Natural killer cell (primary cell): ENCODE data around the gene TEAD1. TPM values are rescaled to one million over a fixed set of nuclear protein-coding genes. Genes with fewer than 3 reads are reported as not detected.

Source experiments
- ATAC-seq, 3 donors: fragments of 150-1000 bp in 2 of 3; fragments of 200-7000 bp in 1 of 3; cut with Tn5 transposase; 1 replicate in 1 of 3; 2 replicates in 2 of 3; pipeline ENCODE4 v1.10.0; 2021; ENCODE audit warnings: mild to moderate bottlenecking in 2 of 3, moderate library complexity in 2 of 3
- DNase-seq, 2 donors: peaks; one replicate each; pipeline versions ENCODE4 v3.0.0 to v3.0.0-alpha.2; 2013 to 2021; ENCODE audit warnings: mixed read lengths in 1 of 2
- H3K27ac ChIP-seq: one replicate; pipeline ENCODE4 v1.5.1; 2013; ENCODE audit warnings: mild to moderate bottlenecking, low read length
- H3K27me3 ChIP-seq: one replicate; pipeline ENCODE4 v1.6.1; 2013; ENCODE audit warnings: low read length; ENCODE audit not compliant: control insufficient read depth, insufficient read depth
- H3K36me3 ChIP-seq: one replicate; pipeline ENCODE4 v1.6.1; 2013; ENCODE audit warnings: low read length; ENCODE audit not compliant: control insufficient read depth, insufficient read depth
- H3K4me1 ChIP-seq: one replicate; pipeline ENCODE4 v1.6.1; 2013; ENCODE audit warnings: low read length; ENCODE audit not compliant: control insufficient read depth, insufficient read depth
- H3K4me3 ChIP-seq: one replicate; pipeline ENCODE4 v1.5.1; 2013; ENCODE audit warnings: low read length
- H3K9me3 ChIP-seq: one replicate; pipeline ENCODE4 v1.6.1; 2013; ENCODE audit warnings: low read length; ENCODE audit not compliant: control insufficient read depth, insufficient read depth
- H3K27ac Mint-ChIP-seq, 2 donors: one replicate each; pipeline ENCODE4 v1.8.0; 2022; ENCODE audit warnings: mild to moderate bottlenecking in 2 of 2, mixed read lengths in 2 of 2, moderate library complexity in 1 of 2
- H3K27me3 Mint-ChIP-seq, 2 donors: one replicate each; pipeline ENCODE4 v1.8.0; 2022; ENCODE audit warnings: low read depth in 2 of 2, mixed read lengths in 2 of 2
- H3K36me3 Mint-ChIP-seq: one replicate; pipeline ENCODE4 v1.8.0; 2022; ENCODE audit warnings: mixed read lengths
- H3K4me1 Mint-ChIP-seq, 2 donors: one replicate each; pipeline ENCODE4 v1.8.0; 2022; ENCODE audit warnings: mixed read lengths in 2 of 2
- H3K4me3 Mint-ChIP-seq: one replicate; pipeline ENCODE4 v1.8.0; 2022; ENCODE audit warnings: mild to moderate bottlenecking, moderate library complexity, mixed read lengths
- H3K9me3 Mint-ChIP-seq, 2 donors: one replicate each; pipeline ENCODE4 v1.8.0; 2022; ENCODE audit warnings: mixed read lengths in 2 of 2
- WGBS: methylation state at CpG from one replicate; pipeline ENCODE4 v1.1.7; 2013; ENCODE audit warnings: missing lambda C conversion rate; ENCODE audit not compliant: insufficient coverage; 5-methylcytosine and 5-hydroxymethylcytosine counted together
- intact Hi-C: fragments of 100-400 bp; cut with micrococcal nuclease; formaldehyde crosslinking; loops from one replicate; pipeline ENCODE4 v1.14.2; 2022
- total RNA-seq, 4 donors: library from RNA; stranded (reverse); fragments of 120-200 nt in 1 of 4; gene quantifications; one replicate each; pipeline versions ENCODE4 v1.2.3 to v1.2.4, GENCODE V29; 2013 to 2022
- TF ChIP-seq, protein P1 (sequence below): fragments of 200-600 bp; IDR thresholded peaks from one replicate; pipeline ENCODE4 v1.8.0; 2022; ENCODE audit warnings: antibody characterized with exemption

The TEAD1 gene
- total RNA-seq, 3 donors from 2014 or later (not counting 1 experiment from before 2014, with no cell fraction given): not detected

DNA sequence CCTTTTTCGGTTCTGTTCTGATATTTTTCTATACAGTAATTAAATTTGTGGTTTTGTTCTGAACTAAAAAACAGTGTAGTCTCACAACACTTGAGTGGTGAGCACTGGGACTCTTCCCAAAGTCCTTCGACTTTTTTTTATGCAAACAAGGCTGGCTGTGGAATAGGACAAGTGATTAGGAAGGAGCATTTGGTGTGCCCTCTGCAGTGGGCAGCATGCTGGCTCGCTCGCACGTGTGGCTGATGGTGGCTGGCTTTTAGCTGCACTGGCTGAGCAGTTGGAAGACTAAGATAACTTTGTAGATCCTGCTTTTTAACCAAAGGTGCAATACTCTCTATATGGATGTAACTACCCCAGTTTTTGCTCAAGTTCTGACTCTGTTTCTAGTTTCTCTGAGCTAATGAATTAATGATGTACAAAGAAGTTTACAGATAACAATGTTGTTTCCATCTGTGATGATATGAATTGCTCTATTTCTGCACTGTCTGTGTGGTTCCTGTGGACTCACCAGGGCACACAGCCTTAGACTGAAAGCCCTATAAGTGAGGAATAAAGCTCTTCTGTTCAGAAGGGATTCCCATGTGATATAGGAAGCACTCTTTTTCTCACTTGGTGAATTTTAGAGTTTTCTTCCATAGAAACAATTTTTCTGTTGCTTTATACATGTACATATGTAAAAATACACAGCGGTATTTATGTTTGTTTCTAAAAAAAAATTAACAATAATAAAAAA is 191.8 kb downstream of the TEAD1 start:
- peaks cover 5 to 6% of the 10 kb centered on the region in 2 donors for H3K4me1 Mint-ChIP-seq
- no peaks in the 10 kb centered on the region for H3K36me3 Mint-ChIP-seq
- intact Hi-C loops: no loop called here
- Histone ChIP-seq H3K9me3 (no peaks in the 10 kb centered on the region), H3K36me3 (no peaks in the 10 kb centered on the region), H3K4me3 (no peak overlapping the region), H3K4me1 (no peaks in the 10 kb centered on the region), H3K27me3 (peaks cover 5% of the 10 kb centered on the region), H3K27ac (no peak overlapping the region)
- WGBS: 70% methylated on average over 5 of the region's 6 CpGs
- peaks cover 32 to 61% of the 10 kb centered on the region in 2 donors for H3K27me3 Mint-ChIP-seq
- H3K4me3 Mint-ChIP-seq: no peak overlapping the region
- H3K9me3 Mint-ChIP-seq: no peaks in the 10 kb centered on the region
- TF ChIP-seq, protein P1, sequence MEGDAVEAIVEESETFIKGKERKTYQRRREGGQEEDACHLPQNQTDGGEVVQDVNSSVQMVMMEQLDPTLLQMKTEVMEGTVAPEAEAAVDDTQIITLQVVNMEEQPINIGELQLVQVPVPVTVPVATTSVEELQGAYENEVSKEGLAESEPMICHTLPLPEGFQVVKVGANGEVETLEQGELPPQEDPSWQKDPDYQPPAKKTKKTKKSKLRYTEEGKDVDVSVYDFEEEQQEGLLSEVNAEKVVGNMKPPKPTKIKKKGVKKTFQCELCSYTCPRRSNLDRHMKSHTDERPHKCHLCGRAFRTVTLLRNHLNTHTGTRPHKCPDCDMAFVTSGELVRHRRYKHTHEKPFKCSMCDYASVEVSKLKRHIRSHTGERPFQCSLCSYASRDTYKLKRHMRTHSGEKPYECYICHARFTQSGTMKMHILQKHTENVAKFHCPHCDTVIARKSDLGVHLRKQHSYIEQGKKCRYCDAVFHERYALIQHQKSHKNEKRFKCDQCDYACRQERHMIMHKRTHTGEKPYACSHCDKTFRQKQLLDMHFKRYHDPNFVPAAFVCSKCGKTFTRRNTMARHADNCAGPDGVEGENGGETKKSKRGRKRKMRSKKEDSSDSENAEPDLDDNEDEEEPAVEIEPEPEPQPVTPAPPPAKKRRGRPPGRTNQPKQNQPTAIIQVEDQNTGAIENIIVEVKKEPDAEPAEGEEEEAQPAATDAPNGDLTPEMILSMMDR: no peak
- no peak for DNase-seq
- ATAC-seq: no peak
- no peak overlapping the region for H3K27ac Mint-ChIP-seq

DNA sequence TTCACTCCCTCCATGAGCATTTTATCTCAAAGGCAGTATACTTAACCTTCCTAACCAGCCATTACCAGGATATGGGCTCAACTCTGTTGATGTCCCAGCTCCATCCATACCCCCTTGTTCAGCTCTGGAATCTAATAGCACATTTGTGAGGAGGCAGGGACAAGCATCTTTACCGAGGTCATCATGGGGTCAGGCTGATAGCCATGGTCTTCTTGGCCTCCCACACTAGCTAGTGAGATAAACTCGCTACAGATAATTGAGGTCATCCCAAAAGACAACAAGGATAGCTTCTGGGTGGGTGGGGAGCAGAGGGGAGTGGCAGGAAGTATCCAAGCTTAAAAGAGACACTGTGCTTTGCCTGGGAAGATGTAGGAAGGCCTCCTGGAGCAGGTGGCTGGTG is 193.3 kb downstream of the TEAD1 start:
- DNase-seq (no peak), ATAC-seq (no peak)
- no peaks in the 10 kb centered on the region for H3K36me3 Mint-ChIP-seq
- H3K9me3 ChIP-seq: no peaks in the 10 kb centered on the region
- TF ChIP-seq, protein P1: no peak
- peaks cover 32 to 52% of the 10 kb centered on the region in 2 donors for H3K27me3 Mint-ChIP-seq
- no peak overlapping the region for H3K27ac ChIP-seq
- intact Hi-C loops: no loop called here
- H3K27me3 ChIP-seq: peaks cover 5% of the 10 kb centered on the region
- no peak overlapping the region for H3K27ac Mint-ChIP-seq
- no peaks in the 10 kb centered on the region for H3K4me1 ChIP-seq
- H3K4me3 ChIP-seq: no peak overlapping the region
- no peaks in the 10 kb centered on the region for H3K9me3 Mint-ChIP-seq
- peaks cover 5 to 6% of the 10 kb centered on the region in 2 donors for H3K4me1 Mint-ChIP-seq
- H3K36me3 ChIP-seq: no peaks in the 10 kb centered on the region
- H3K4me3 Mint-ChIP-seq: no peak overlapping the region
- WGBS: 75% methylated on average over 2 of the region's 2 CpGs

DNA sequence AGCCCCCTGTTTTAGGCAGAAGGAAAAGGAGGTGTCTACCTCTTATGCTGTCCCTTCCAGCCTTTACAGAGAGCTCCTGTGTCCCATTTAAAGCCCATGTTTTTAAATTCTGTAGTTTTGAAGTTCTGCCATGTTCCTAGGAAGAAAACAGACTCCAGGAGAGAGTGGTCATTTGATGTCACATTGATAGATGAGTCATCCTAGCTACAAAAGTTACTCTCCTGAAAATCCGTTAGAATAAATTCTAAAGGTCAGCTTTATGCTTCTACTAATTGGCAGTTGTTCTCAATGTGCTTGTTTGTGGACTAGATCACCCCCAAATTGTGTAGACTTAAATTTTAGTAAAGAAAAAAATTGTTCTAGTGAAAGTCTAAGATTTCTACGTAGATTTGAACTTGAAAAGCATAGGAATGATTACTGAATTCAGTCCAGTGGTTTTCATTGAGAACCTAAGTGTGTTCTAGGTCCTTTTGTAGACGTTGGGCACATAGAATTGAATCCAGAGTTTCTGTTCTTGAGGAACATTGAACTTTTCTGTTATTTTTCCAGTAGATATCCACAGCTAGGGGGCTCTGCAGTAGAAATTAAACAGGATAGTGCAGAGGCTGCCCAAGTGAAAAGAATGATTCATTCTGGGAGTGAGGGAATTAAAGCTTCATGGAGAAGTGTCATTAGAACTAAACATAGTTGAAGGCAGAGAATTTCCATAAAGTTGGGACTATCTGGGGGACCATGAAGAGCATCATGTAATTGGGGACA is 194.3 kb downstream of the TEAD1 start:
- Mint-ChIP-seq H3K4me1 (peaks cover 5 to 6% of the 10 kb centered on the region in 2 donors), H3K27ac (no peak overlapping the region), H3K9me3 (no peaks in the 10 kb centered on the region), H3K36me3 (no peaks in the 10 kb centered on the region), H3K4me3 (no peak overlapping the region), H3K27me3 (peaks cover 23 to 43% of the 10 kb centered on the region in 2 donors)
- Histone ChIP-seq H3K4me3 (no peak overlapping the region), H3K27me3 (peaks cover 5% of the 10 kb centered on the region), H3K4me1 (no peaks in the 10 kb centered on the region), H3K9me3 (no peaks in the 10 kb centered on the region), H3K27ac (no peak overlapping the region), H3K36me3 (no peaks in the 10 kb centered on the region)
- ATAC-seq (no peak), DNase-seq (no peak)
- intact Hi-C loops: no loop called here
- TF ChIP-seq, protein P1: no peak
- 72% methylated on average over 3 of the region's 3 CpGs for WGBS
